Activated CD8-positive, alpha-beta memory T cell treated with anti-CD3 and anti-CD28 coated beads, Interleukin-2, amount 50 U/mL, for 4 hours (primary cell): ENCODE data around the gene CHMP4B.

ENCODE experiments used
- DNase-seq: peaks from one replicate; pipeline ENCODE4 v3.0.0-alpha.2; 2020

CHMP4B gene, protein sequence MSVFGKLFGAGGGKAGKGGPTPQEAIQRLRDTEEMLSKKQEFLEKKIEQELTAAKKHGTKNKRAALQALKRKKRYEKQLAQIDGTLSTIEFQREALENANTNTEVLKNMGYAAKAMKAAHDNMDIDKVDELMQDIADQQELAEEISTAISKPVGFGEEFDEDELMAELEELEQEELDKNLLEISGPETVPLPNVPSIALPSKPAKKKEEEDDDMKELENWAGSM

GRCh38 chr20:33810885-33811775 lies at the start of gene CHMP4B:
CHMP4B (plus strand) TSS chr20:33811348; CDS start chr20:33811469, 121 bp downstream.
- DNase-seq = peak; percentile 99

- no peak for DNase-seq
These were observed 49.4 kb upstream of the CHMP4B start for GRCh38 chr20:33761698-33762250.

- no peak for DNase-seq
These were observed 46.0 kb upstream of the CHMP4B start for GRCh38 chr20:33765099-33765498.

DNA sequence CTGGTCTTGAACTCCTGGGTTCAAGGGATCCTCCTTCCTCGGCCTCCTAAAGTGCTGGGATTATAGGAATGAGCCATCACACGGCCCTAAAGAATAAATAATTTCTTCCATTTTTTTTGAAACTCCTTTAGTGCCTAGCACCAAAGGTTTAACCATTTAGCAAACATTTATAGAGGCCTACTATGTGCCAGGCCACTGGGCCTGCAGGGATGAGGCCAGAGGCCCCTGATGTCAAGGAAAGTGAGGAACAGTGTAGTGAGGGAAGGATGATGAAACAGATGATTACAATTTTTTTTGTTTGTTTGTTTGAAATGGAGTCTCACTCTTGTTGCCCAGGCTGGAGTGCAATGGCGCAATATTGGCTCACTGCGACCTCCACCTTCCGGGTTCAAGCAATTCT lies 45.6 kb upstream of the CHMP4B start:
- no peak for DNase-seq

DNA sequence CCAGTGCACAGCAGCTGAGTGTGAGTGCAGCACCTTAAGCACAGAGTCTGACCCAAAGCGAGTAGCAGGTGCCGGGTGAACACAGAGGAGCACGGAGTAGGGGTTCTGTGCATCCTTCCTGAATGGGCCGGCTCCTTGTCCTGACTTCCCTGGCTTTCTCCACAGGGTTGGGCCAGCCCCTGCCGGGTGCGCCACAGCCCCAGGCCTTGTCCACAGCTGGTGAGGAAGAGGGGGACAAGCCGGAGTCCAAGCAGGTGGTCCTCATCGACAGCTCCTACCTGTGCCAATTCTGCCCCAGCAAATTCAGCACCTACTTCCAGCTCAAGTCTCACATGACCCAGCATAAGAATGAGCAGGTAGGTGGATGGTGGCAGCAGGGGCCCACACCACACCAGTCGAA lies 44.5 kb upstream of the CHMP4B start:
- DNase-seq = no peak

- no peak for DNase-seq
These were observed 43.4 kb upstream of the CHMP4B start for GRCh38 chr20:33767777-33768138.

GRCh38 chr20:33769043-33769442 lies 42.1 kb upstream of the CHMP4B start:
- DNase-seq = no peak

DNA sequence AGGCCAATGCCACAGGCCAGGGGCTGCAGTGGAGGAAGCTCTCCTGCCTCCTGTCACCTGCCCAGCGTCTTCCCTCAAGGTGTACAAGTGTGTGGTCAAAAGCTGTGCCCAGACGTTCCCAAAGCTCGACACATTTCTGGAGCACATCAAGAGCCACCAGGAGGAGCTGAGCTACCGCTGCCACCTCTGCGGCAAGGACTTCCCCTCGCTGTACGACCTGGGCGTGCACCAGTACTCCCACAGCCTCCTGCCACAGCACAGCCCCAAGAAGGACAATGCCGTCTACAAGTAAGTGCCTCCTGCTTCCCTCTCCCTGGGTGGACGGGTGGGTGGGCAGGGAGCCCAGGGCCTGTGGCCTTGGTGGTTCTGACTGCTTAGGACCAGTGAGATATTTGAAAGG lies 41.1 kb upstream of the CHMP4B start:
- no peak for DNase-seq

DNA sequence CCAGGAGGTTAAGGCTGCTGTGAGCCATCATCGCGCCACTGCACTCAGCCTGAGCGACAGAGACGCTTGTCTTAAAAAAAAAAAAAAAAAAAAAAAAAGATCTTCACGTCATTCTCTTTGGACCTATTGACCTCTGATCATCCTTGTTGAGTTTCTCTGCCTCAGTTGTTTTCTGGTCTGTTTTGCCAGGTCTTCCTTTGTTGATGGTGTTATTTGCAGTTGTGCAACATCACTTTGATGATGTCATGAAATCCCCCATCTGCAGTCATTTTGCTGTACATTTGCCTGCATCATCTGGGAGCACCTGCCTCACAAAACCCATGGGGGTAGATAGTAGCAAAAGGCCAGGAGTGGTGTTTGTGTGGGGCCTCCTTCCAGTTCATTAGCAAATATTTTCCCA lies 39.2 kb upstream of the CHMP4B start:
- DNase-seq = no peak

GRCh38 chr20:33772439-33772838 lies 38.7 kb upstream of the CHMP4B start:
- DNase-seq = no peak

GRCh38 chr20:33773412-33774089 lies 37.6 kb upstream of the CHMP4B start:
- no peak for DNase-seq

DNA sequence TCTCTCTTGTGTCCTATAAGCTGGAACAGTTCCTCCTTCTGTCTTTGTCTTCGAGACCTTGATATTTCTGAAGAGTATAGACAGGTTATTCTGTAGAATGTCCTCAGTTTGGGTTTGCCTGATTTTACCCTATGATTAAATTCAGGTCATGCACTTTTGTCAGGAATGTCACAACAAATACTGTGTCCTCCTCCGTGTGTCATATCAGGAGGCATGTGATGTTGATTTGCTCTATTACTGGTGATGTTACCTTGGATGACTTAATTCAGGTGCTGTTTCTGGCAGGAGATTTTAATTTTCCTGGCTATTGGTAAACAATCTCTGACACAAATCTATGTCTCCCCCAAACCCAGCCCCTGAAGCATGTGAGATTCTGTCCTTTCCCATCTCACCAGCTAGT lies 33.3 kb upstream of the CHMP4B start:
- no peak for DNase-seq

GRCh38 chr20:33781133-33781532 lies 30.0 kb upstream of the CHMP4B start:
- no peak for DNase-seq

GRCh38 chr20:33781945-33782344 lies 29.2 kb upstream of the CHMP4B start:
- no peak for DNase-seq

DNA sequence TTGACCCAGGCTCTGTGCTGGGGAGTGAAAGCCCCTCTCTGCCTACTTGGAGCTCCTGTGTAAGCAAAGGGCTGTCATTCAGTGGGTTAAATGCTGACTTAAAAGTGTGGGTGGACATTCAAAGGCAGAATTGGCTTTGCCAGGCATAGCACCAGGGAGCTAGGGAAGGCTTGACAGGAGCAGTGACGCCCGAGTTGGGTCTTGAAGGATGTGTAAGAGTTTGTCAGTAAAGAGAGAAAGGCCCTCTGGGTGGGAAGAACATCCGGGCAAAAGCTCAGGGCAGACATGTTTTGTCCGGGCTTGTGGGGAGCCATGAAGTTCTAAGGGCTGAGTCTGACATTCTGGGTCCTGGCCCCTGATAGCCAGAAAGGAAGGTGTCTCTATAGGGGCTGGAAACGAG lies 27.9 kb upstream of the CHMP4B start:
- DNase-seq = no peak

DNA sequence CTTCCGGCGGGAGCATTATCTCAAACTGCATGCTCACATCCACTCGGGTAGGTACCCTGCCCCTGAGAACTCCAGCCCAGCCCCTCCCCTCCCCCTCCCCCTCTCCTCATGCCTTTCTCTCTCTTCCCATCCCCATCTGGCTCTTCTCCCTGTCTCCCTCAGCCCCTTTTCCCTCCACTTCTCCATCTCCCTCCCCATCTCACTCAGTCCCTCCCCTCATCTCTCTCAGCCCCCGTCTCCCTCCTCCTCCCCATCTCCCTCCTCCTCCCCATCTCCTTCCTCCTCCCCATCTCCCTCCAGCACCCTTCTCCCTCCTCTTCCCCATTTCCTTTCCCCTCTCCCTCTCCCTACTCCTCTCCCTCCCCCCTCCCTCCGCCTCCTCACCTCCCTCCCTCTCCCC lies 27.3 kb upstream of the CHMP4B start:
- DNase-seq = no peak

GRCh38 chr20:33784225-33784624 lies 26.9 kb upstream of the CHMP4B start:
- no peak for DNase-seq

DNA sequence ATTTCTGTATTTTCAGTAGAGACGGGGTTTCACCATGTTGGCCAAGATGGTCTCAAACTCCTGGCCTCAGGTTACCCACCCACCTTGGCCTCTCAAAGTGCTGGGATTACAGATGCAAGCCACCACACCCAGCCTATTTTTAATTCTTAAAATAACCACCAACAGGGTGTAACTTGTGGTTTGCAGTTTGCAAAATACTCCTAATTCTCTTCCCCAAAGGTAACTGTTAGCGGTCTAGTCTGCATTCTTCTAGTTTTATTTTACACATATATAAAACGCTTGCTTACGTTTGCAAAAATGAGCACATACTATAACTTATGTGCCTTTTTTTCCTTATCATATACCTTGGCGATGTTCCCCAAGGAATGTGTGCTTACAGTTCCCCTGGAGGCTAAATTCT lies 25.6 kb upstream of the CHMP4B start:
- no peak for DNase-seq

DNA sequence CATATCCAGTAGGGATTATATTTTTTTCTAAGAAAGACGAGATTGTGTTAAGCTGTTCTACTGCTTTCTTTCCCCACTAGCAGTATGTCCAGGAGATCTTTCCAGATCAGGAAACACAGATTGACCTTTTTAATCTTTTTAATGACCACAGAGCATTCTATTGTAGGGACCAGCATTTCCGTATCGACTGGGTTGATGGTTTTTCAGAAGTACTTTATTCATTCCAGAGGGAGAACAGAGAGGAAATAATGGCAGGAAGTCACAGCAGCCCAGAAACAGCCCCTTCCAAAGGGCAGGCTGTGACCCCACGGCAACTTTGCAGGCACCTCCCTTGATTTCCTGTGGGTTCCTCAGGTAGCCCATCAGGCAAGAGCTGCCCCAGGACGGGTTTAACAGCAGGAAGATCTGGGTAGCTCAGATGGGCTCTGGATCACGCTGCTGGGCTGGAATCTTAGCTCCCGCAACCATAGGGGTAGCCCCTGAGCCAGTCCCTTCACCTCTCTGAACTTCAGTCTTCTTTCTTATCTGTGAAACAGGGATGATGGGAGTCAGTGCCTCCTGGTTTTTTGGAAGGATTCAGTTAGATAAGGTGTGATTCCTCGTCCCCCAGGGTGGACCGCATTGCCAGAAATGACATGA lies 23.8 kb upstream of the CHMP4B start:
- DNase-seq = no peak

GRCh38 chr20:33788351-33789049 lies 22.6 kb upstream of the CHMP4B start:
- DNase-seq = no peak

- DNase-seq = no peak
These were observed 21.9 kb upstream of the CHMP4B start for GRCh38 chr20:33789109-33789857.

GRCh38 chr20:33789858-33790182 lies 21.3 kb upstream of the CHMP4B start:
- no peak for DNase-seq
